Stimulated activated CD8-positive, alpha-beta memory T cell treated with anti-CD3 and anti-CD28 coated beads, Interleukin-4, amount 100 ng/mL, for 48 hours (primary cell): ENCODE results near the gene MTMR3.
"Not testable (repeated sequence)": the region's sequence is repeated elsewhere in the genome, so short reads cannot be mapped to it uniquely, and the experiment has no call there.

Experiments used
- DNase-seq: peaks from one replicate; pipeline ENCODE4 v3.0.0-alpha.2; 2020

The MTMR3 gene

DNA sequence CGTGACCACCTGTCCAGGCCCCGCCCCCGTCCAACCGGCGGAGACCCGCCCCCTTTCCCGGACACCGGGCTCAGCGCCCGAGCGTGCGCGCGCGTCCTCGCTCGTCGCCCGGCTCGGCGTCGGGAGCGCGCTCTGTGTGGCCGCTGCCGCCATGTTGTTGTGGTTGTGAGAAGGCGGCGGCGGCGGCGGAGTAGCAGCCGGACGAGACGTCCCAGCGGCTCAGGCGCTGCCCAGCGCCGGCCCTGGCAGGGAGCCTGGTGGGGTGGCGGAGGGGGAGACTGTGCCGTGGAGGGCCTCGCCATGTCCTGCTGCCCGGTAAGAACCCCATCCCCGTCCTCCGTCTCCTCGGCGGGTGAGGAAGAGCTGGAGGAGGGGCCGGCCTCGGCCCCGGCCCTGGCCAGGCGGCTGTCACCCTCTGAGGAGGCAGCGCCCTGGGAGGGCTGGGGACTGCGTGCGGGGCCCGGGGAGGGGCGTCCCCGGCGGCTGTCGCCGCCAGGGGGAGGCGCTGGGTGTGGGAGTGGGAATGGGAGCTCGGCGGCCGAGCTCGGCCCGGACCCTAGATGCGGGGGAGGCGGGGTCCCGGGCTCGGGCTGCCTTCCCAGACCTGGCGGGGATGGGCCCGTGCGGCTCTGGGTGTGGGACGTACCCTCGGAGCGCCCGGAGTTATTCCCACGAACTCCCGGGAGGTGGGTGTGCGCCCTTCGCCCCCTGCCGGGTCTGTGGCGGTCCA is at the start of gene MTMR3:
Gene MTMR3, plus strand, starts transcription at position 130 of the 730 bp plus-strand sequence. CDS start 87,886 bp downstream, outside the sequence.
- peak; percentile 98 for DNase-seq

DNA sequence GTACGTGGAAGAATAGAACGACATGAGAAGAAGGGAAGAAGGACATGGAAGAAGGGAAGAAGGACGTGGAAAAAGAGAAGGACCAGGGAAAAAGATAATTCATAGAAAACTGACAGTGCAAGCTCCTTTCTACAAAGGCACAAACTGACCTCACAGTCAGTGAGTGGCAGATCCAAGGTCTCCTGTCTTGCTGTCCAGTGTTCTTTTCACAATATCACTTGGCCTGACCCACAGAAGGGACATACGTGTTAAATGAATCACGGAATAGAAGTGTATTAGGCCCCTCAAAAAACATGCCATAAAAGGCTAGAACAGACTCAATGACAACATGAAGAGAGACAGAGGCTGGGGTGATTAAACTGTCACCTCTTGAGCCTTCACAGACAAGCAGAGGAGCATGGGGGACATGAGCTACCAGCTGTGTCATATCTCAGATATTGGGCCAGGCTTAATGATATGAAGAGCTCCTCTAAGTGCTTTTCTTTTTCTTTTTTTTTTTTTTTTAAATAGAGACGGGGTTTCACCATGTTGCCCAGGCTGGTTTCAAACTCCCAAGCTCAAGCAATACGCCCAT is 49.5 kb upstream of the MTMR3 start:
- no peak for DNase-seq

DNA sequence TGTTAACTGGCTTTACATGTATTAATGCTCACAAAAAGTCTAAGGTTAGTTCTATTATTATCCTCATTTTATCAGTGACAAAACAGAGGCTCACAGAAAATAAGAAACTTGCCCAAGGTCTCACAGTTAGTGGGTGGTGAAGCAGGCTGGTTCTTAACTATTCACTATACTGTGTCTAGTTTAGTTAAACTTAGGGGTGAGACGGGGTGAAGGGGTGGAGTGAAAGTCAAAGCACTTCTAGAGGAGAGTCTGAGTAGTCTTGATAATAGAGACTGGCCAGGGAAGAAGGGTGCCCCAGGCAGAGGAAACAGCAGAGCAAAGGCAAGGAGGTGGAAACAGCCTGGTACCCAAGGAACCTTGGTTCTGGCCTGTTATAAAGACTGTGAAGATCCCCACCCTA is 48.9 kb upstream of the MTMR3 start:
- DNase-seq, result no peak

DNA sequence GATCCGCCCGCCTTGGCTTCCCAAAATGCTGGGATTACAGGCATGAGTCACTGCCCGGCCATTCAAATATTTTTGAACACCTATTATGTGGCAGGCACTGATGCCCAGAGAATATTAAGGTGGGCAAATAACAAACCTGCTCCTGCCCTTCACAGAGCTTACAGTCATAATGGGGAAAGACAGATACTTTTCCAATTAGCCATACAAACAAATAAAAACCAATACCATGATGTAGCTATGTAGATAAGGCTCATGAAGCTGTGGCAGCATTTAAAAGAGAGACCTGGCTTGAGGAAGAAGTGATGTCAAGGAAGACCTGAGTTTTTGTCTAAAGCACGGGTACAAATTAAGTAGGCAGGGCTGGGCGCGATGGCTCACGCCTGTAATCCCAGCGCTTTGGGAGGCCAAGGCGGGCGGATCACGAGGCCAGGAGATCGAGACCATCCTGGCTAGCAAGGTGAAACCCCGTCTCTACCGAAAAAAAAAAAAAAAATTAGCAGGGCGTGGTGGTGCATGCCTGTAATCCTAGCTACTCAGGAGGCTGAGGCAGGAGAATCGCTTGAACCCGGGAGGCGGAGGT is 46.1 kb upstream of the MTMR3 start:
- not testable (repeated sequence) for DNase-seq

DNA sequence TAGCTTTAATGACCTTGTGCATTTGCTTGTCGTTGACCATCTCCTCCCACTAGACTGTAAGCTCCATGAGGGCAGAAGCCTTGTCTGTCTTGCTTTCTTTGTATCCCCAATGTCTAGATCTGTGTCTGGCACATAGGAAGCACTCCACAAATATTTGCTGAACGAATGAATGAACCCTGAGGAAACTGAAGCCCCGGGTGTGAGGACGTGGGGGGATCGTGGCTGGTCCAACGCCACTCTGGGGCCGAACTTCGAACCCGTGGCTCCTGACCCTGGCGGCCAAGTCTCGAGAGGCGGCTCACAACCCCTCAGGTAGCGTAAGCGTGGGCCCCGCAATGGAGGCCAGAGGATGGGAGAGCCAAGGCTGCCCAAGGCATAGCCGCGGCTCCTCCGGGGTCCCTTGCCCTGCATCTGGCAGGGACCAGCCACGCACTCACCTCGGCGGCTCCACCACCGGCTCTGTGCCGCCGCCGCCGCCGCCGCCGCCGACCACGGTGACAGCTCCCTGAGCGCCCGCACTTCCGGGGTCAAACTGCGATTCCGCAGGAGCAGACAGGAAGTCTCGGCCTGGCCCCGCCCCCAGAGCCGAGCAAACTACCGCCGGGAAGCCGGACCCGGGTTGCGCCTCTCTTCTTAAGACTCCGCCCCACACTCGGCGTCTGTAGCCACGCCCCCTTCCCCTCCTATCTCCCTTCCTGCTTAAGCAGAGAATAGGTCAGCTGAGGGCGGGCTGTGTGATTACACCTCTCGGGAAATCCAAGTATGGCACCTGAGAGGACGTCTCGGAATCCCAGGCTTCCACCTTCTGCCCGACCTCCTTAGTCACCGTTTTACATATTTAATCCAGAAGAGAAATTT is 45.0 kb upstream of the MTMR3 start, which contains the start of gene ASCC2:
Gene ASCC2, minus strand, starts transcription at position 534 of the 858 bp plus-strand sequence. CDS start 5,949 bp downstream, outside the sequence.
- peak; percentile 100 for DNase-seq

DNA sequence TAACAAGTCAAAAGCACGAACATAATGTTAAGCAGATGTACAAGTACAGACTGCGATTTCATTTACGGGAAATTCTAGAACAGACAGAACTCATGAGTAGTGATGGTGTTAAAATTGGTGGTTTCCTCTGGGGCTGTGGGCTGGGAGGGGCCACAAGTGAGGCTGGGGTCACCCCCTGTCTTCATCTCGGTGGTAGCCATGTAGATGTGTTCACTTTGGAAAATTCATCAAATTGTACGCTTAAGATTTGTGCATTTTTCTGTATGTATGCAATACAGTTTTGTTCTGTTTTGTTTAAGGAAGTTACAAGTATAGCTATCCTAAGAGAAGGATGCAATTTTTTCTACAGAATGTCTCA is 44.4 kb upstream of the MTMR3 start:
- DNase-seq, result no peak

DNA sequence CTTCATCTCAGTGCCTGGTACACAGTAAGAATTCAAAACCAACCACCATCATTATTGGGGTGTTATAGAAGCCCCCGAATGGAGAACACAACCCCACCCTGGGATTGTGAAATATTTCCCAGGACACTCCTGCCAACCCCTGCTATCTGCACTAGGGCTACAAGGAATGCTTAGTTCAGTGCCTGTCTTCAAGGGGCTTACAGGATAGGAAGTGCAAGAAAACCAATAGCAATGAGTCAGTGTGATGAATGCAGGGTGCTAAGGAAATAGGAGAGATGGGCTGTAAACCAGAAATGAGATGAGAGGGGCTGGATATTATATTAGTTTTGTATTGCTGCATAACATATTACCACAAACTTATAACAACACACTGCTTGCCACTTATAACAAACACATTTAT is 43.9 kb upstream of the MTMR3 start:
- DNase-seq, result no peak

DNA sequence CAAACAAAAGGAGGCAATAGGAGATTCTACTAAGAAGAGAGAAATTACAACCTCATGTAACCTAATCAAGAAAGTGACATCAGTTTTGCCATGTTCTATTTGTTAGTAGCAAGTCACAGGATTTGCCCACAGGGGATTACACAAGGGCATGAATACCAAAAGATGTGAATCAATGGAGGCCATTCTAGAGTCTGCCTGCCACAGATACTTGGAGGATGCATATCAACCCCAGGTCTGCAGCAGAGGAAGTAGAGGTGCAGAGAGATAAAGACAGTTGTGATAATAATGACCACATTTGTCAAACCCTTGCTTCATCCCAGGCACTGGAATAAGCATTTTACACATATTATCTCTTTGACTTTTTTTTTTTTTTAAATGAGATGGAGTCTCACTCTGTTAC is 42.5 kb upstream of the MTMR3 start:
- DNase-seq, result no peak

DNA sequence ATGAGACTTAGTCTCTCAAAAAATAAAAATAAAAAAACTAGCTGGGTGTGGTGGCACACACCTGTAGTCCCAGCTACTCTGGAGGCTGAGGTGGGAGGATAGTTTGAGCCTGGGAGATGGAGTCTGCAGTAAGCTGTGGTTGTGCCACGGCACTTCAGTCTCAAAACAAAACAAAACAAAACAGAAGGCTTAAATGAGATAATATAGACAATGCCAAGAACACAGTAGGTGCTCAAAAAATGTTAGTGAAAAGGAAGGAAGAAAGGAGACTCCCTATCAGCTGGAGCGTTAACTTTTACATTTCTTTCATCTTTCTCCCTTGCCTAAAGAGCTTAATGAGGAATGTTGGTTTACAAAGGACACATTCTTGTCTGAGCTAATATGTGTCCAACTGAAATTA is 40.8 kb upstream of the MTMR3 start:
- DNase-seq, result no peak

DNA sequence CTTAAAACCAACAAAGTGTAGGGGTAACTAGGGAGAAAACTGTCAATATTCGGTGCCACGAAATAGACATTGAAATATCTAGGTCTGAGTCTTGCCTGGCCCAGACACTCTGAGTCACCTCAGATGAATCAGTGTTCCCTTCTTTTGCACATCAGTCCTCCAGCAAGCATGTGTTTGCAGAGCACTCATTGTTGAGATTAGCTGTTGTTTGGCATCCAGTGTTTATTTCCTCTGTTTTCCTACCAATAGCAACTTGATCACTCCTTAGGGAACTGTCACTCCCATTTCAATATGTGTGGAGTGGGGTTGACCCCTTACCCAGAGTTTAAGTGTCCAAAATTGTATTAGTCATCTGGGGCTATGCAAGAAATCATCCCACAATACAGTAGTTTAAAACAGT is 40.2 kb upstream of the MTMR3 start:
- no peak for DNase-seq

DNA sequence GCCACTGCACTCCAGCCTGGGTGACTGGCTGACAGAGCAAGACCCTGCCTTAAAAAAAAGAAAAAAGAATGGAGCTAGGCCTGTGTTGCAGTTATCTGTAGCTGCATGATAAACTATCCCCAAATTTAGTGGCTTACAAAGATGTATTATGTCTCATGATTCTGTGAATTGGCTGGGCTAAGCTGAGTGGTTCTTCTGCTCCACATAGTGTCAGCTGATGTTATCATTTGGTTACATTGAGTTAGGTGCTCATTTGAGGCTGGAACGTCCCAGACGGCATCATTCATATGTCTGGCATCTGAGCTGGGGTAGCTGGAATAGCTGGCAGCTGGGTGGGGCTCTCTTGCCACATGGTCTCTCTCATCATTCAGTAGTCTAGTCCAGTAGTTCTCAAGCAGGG is 36.7 kb upstream of the MTMR3 start:
- no peak for DNase-seq

DNA sequence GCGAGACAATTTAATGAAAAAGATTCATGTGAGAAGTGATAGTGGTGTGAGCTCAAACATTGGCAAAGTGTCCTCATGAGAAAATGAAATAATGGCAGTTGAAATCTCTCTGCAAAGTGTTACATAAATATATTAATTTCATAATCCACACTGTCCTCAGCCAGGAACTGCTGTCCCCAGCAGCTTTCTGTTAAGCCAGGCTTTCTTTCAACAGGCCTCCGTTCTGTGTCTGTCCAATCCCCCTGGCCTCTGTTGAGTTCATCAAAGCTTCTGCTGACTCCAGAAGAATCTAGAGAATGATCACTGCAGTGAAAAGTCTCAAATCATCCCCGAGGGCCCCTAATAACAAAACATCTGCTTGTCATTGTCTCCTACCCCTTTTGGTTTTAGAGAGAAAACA is 34.9 kb upstream of the MTMR3 start:
- no peak for DNase-seq

DNA sequence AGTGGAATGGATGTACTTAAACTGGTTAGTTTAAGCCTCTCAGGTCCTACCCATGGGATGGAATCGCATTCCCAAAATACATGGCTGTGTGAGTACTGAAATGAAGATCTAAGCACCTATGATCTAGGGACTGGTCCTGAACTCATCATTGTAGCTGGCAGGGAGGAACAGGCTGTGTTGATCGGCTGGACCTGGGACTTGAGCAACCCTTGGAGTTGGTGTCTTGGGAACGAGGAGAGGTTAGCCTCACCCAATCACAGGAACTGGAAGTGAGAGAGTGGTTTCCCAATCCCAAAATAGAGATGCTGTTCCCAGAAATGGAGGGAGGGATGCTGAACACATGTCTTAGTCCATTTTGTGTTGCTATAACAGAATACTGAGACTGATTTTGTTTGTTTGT is 28.5 kb upstream of the MTMR3 start:
- DNase-seq, result no peak

DNA sequence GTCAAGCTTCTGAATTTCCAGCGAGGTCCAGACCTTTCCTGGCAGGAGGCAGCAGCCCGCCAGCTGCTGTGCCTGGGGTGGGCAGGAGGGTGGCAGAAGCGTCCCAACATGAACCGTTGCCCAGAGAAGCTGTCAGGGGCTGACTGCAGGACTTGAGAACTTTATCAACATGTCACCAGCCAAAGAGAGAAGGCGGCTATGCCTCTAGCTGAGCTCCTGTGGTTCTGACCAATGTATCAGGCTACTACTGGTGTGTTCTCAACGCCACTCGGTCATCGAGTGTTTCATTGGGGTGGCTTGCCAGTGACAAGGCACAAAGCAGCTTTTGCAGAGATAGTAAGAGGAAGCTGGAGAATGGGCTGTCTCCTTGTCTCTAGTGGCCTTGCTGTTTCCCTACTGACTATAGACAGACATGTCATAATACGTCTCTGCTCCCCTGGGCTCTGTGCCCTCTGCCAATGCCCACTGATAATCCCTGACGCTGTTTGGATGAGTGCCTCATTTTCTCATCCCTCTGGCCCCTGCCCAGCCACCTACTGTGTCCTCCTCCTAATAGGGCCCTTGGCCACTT is 27.3 kb upstream of the MTMR3 start:
- DNase-seq, result no peak

DNA sequence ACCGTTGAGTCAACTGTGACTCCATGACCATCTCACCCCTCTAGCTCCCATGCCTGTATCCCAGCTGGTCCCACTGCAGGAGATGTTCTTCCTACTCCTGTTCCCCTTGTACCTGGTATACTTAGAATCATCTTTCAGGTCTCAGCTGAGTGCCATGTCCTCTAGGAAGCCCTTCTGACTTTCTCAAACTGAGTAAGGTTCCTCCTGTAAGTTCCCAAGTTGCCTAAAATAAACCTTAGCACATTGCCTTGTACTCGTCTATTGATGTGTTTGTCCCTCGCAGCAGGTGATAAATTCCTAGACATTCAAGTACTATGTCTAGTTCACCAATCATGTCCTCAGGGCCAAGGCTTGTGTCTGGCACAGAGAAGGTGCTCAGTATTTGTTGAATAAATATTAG is 26.5 kb upstream of the MTMR3 start:
- no peak for DNase-seq

DNA sequence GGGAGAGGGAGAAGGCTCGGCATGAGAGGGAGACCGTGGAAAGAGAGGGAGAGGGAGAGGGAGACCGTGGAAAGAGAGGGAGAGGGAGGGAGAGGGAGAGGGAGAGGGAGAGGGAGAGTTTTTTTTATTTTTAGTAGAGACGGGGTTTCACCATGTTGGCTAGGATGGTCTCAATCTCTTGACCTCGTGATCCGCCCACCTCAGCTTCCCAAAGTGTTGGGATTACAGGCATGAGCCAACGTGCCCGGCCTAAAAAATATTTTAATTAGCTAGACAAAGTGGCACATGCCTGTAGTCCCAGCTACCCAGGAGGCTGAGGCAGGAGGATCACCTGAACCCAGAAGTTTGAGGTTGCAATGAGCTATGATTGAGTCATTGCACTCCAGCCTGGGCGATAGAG is 23.9 kb upstream of the MTMR3 start:
- DNase-seq, result not testable (repeated sequence)

DNA sequence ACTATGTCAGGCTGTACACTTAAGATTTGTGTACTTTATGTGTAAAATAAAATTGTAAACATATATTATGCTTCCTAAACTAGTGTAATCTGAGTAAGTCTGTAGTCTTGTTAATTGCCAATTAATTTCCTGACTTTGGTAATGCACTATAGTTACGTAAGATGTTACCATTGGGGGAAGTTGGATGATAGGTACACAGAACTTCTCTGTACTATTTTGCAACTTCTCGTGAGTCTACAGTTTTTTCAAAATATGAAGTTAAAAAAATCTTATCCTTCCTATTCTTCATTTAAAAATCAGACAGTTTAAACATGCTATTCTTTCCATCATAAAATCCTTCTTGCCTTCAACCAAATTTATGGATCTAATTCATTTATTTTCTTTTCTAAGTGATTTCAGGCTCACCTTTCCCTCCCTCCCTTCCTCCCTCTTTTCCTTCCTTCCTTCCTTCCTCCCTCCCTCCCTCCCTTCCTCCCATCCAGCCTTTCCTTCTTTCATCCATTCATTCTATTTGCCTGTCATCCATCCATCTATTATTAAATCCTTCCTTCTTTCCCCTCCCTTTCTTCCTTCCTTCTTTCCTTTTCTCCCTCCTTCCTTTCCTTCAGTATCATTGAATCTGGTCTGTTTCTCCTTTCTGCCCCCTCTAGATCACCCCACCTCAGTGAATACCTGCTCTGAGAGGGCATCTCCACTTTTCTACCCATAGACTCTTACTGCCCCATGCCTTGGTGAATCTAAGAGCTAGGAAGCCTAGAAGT is 22.8 kb upstream of the MTMR3 start:
- DNase-seq, result no peak

DNA sequence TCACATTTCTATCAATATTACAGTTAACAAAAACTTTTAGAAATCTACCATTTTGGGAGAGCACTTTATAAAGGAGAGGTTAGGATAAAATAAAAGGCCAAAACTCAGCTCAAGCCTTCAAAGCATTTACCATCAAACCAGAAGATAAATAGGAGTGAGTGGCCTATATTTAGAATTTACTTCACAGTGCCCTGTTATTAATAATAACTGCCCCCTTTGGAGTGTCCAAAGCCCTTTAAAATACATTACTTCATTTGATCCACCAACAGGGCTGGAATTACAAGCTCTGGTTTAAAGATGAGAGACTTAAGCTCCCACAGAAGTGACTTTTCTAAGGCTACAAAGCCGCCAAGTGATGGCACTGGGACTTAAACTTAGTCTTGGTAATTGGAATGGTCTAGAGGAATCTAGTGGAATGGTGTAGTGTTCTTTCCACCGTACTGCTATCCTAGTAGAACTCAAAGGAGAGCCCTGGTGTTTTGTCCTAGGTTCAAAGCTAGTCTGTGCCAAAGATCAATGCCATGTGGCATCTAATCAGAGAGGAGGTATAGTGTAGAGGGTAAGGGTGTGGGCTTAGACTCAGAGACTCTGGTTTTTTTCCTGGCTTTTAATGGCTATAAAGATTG is 21.2 kb upstream of the MTMR3 start:
- DNase-seq, result no peak

DNA sequence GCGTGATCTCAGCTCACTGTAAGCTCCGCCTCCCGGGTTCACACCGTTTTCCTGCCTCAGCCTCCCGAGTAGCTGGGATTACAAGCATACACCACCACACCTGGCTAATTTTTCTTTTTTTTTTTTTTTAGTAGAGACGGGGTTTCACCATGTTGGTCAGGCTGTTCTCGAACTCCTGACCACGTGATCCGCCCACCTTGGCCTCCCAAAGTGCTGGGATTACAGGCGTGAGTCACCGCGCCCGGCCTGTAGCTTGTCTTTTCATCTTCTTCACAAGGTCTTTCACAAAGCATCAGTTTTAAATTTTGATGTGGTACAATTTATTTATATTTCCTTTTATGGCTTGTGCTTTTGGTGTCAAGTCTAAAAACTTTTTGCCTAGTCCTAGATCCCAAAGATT is 17.4 kb upstream of the MTMR3 start:
- DNase-seq, result not testable (repeated sequence)

DNA sequence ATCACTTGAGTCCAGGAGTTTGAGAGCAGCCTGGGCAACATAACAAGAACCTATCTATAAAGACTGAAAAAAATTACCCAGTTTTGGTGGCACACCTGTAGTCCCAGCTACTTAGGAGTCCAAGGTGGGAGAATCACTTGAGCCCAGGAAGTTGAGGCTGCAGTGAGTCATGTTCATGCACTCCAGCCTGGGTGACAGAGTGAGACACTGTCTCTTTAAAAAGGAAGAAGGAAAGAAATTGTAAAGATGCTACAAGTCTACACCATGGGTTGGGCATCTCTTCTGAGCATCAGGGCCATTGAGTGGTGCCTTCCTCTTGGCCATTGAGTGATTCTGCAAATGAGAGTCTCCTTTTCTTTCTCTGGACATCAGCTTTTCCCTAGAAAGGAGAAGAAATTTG is 15.7 kb upstream of the MTMR3 start:
- DNase-seq, result no peak

DNA sequence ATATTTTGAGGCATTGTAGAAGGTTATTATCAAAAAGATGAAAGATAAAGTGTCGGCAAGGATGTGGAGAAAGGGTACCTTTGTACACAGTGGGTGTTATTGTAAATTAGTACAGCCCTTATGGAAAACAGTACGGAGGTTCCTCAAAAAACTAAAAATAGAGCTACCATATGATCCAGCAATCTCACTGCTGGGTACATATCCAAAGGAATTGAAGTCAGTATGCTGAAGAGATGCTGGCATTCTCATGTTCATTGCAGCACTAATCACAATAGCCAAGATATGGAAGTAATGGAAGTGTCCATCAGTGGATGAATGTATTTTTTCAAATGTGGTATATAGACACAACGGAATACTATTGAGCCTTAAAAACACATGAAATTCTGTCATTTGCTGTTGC is 15.1 kb upstream of the MTMR3 start:
- no peak for DNase-seq

DNA sequence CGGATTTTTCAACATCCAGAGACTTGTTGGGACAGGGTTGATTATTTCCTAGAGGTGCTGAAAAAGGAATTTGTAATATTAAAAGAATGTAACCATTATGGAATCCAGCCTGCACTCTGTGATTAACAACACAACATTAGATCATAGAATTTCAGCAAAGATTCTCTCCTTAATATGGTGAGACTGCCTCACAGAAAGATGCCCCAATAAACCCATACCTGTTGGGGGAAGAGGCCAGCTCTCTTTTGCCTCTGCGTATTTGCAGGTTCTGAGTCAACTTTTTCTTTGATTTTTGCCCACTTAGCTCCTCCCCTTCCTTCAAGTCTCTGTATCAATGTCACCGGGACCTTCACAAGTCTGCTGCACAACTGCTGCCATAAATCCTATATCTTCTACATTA is 12.4 kb upstream of the MTMR3 start:
- DNase-seq, result no peak
